HG02678 (cell line): ENCODE results near the gene RMC1.

Source experiments
- ATAC-seq: cut with Tn5 transposase; IDR thresholded peaks from one replicate; pipeline ENCODE4 v1.9.1; 2021; ENCODE audit warnings: mild to moderate bottlenecking, moderate library complexity; ENCODE audit not compliant: unreplicated experiment

Gene RMC1

GRCh38 chr18:23529604-23530003 is 26.3 kb downstream of the RMC1 start:
- ATAC-seq: no peak

- ATAC-seq: no peak
These were observed 26.9 kb downstream of the RMC1 start for GRCh38 chr18:23530195-23530594.

GRCh38 chr18:23531912-23532311 is 28.6 kb downstream of the RMC1 start:
- no peak for ATAC-seq

- ATAC-seq: no peak
These were observed 29.5 kb downstream of the RMC1 start for GRCh38 chr18:23532848-23533247.

GRCh38 chr18:23534276-23534675 is 31.0 kb downstream of the RMC1 start:
- ATAC-seq: no peak

GRCh38 chr18:23536204-23536603 is 32.9 kb downstream of the RMC1 start:
- no peak for ATAC-seq

- ATAC-seq: no peak
These were observed 34.0 kb downstream of the RMC1 start for GRCh38 chr18:23537274-23537673.

- ATAC-seq: no peak
These were observed 34.7 kb downstream of the RMC1 start for GRCh38 chr18:23538001-23538400.

GRCh38 chr18:23538870-23539269 is 35.6 kb downstream of the RMC1 start:
- no peak for ATAC-seq

- no peak for ATAC-seq
These were observed 36.0 kb downstream of the RMC1 start for GRCh38 chr18:23539296-23539695.

GRCh38 chr18:23539911-23540525 is 36.7 kb downstream of the RMC1 start:
- ATAC-seq: no peak

GRCh38 chr18:23540867-23541266 is 37.6 kb downstream of the RMC1 start:
- ATAC-seq: peak; percentile 82

- ATAC-seq: no peak
These were observed 38.2 kb downstream of the RMC1 start for GRCh38 chr18:23541349-23542093.

GRCh38 chr18:23542461-23542860 is 39.1 kb downstream of the RMC1 start:
- ATAC-seq: no peak

- ATAC-seq: no peak
These were observed 42.0 kb downstream of the RMC1 start for GRCh38 chr18:23545247-23545789.

- ATAC-seq: no peak
These were observed 44.0 kb downstream of the RMC1 start for GRCh38 chr18:23547306-23547705.

- ATAC-seq: no peak
These were observed 44.5 kb downstream of the RMC1 start for GRCh38 chr18:23547846-23548245.

GRCh38 chr18:23548275-23548674 is 45.0 kb downstream of the RMC1 start:
- ATAC-seq: no peak

GRCh38 chr18:23548719-23549118 is 45.4 kb downstream of the RMC1 start:
- ATAC-seq: no peak

GRCh38 chr18:23550898-23551297 is 47.6 kb downstream of the RMC1 start:
- ATAC-seq: no peak

- no peak for ATAC-seq
These were observed 48.7 kb downstream of the RMC1 start for GRCh38 chr18:23551978-23552377.

GRCh38 chr18:23552505-23552904 is 49.2 kb downstream of the RMC1 start:
- no peak for ATAC-seq
